HL-60 (cell line): Measurements from ENCODE around the gene PTHLH.

Experiments used
- DNase-seq, 2 experiments: peaks; one replicate each; pipeline ENCODE4 v3.0.0-alpha.2; 2010 to 2020; ENCODE audit warnings: low read depth in 1 of 2, low spot score in 1 of 2
- H3K27ac ChIP-seq: fragments of 250-450 bp; sonication (Bioruptor Pico); replicated peaks from 2 replicates; pipeline ENCODE4 v1.5.1; 2020; ENCODE audit warnings: mild to moderate bottlenecking, moderate library complexity
- H3K27me3 ChIP-seq: fragments of 250-450 bp; sonication (Bioruptor Pico); 2 replicates; pipeline ENCODE4 v1.5.1; 2021; ENCODE audit warnings: mild to moderate bottlenecking, moderate library complexity; ENCODE audit not compliant: insufficient read depth, poor library complexity, severe bottlenecking
- H3K4me3 ChIP-seq: replicated peaks from 2 replicates; pipeline ENCODE4 v1.5.1; 2011; ENCODE audit warnings: mild to moderate bottlenecking, control low read depth, low read length; ENCODE audit not compliant: insufficient read depth
- CTCF ChIP-seq: IDR thresholded peaks from one replicate; pipeline ENCODE4 v1.5.1; 2011; ENCODE audit warnings: low read length, control low read depth, inconsistent platforms; ENCODE audit not compliant: insufficient read depth
- GABPA ChIP-seq: IDR thresholded peaks from 2 replicates; pipeline ENCODE4 v1.6.1; 2012; ENCODE audit warnings: low read depth
- POLR2AphosphoS5 ChIP-seq: IDR thresholded peaks from 2 replicates; pipeline ENCODE4 v1.6.1; 2012; ENCODE audit warnings: low read depth
- REST ChIP-seq: IDR thresholded peaks from 2 replicates; pipeline ENCODE4 v1.6.1; 2012; ENCODE audit warnings: low read depth; ENCODE audit not compliant: insufficient replicate concordance
- SPI1 ChIP-seq: IDR thresholded peaks from 2 replicates; pipeline ENCODE4 v1.6.1; 2012; ENCODE audit warnings: low read depth, mild to moderate bottlenecking, borderline replicate concordance

PTHLH gene

GRCh38 chr12:27960821-27961220 lies 11.7 kb downstream of the PTHLH start:
- Histone ChIP-seq H3K27ac (no peak overlapping the region), H3K27me3 (no peaks in the 10 kb centered on the region), H3K4me3 (no peak overlapping the region)
- no peak for DNase-seq
- no peak for TF ChIP-seq POLR2AphosphoS5
- TF ChIP-seq GABPA: no peak
- no peak for TF ChIP-seq REST
- no peak for TF ChIP-seq SPI1
- TF ChIP-seq CTCF: no peak

GRCh38 chr12:27958675-27959074 lies 13.9 kb downstream of the PTHLH start:
- TF ChIP-seq POLR2AphosphoS5 (no peak), GABPA (no peak), REST (no peak), SPI1 (no peak), CTCF (no peak)
- Histone ChIP-seq H3K27me3 (no peaks in the 10 kb centered on the region), H3K27ac (no peak overlapping the region), H3K4me3 (no peak overlapping the region)
- DNase-seq: no peak

GRCh38 chr12:27957366-27957765 lies 15.2 kb downstream of the PTHLH start:
- no peak for DNase-seq
- Histone ChIP-seq H3K27ac (no peak overlapping the region), H3K27me3 (no peaks in the 10 kb centered on the region), H3K4me3 (no peak overlapping the region)
- TF ChIP-seq SPI1 (no peak), CTCF (no peak), POLR2AphosphoS5 (no peak), GABPA (no peak), REST (no peak)
